NCI-H1417 treated with DMSO at 0.1 percent for 48 hours (cell line): ENCODE data around the gene MEX3C.

ENCODE experiments used
- DNase-seq: peaks from one replicate; lab custom pipeline; 2025; lab: John Stamatoyannopoulos, UW

MEX3C gene

GRCh38 chr18:51197661-51198424 is at the start of gene MEX3C:
MEX3C (minus strand) TSS chr18:51197681; CDS start chr18:51197320, 361 bp downstream.
- peak; percentile 100 for DNase-seq

- DNase-seq: no peak
These were observed 43.7 kb upstream of the MEX3C start for GRCh38 chr18:51241226-51241625.

- DNase-seq: no peak
These were observed 38.7 kb upstream of the MEX3C start for GRCh38 chr18:51236225-51236624.

- no peak for DNase-seq
These were observed 37.7 kb upstream of the MEX3C start for GRCh38 chr18:51235009-51235789.

- DNase-seq: no peak
These were observed 36.9 kb upstream of the MEX3C start for GRCh38 chr18:51234117-51235008.

GRCh38 chr18:51229328-51229727 is 31.8 kb upstream of the MEX3C start:
- DNase-seq: no peak

GRCh38 chr18:51227660-51228059 is 30.2 kb upstream of the MEX3C start:
- DNase-seq: no peak

- no peak for DNase-seq
These were observed 29.3 kb upstream of the MEX3C start for GRCh38 chr18:51226587-51227350.

- no peak for DNase-seq
These were observed 28.6 kb upstream of the MEX3C start for GRCh38 chr18:51226068-51226467.

- no peak for DNase-seq
These were observed 15.1 kb upstream of the MEX3C start for GRCh38 chr18:51212606-51213005.

- no peak for DNase-seq
These were observed 14.1 kb upstream of the MEX3C start for GRCh38 chr18:51211552-51211951.

GRCh38 chr18:51196811-51197660 is 445 bp downstream of the MEX3C start:
- DNase-seq: no peak

- no peak for DNase-seq
These were observed 1.2 kb downstream of the MEX3C start for GRCh38 chr18:51196118-51196810.

GRCh38 chr18:51195451-51196117 is 1.9 kb downstream of the MEX3C start:
- DNase-seq: peak; percentile 50

GRCh38 chr18:51195086-51195450 is 2.4 kb downstream of the MEX3C start:
- DNase-seq: no peak

- no peak for DNase-seq
These were observed 2.9 kb downstream of the MEX3C start for GRCh38 chr18:51194604-51195003.

- DNase-seq: no peak
These were observed 3.7 kb downstream of the MEX3C start for GRCh38 chr18:51193621-51194287.

GRCh38 chr18:51192696-51193095 is 4.8 kb downstream of the MEX3C start:
- DNase-seq: no peak

GRCh38 chr18:51192026-51192425 is 5.5 kb downstream of the MEX3C start:
- DNase-seq: no peak
